Liver (tissue), 9 donors: ENCODE data around the gene NSL1. TPM values are rescaled to one million over a fixed set of nuclear protein-coding genes. Genes with fewer than 3 reads are reported as not detected.

Experiments
- DNase-seq: peaks from one replicate; pipeline ENCODE4 v3.0.0-alpha.2; 2017; ENCODE audit warnings: low spot score
- H3K27ac ChIP-seq, 2 donors: one replicate each; pipeline ENCODE4 v1.7.0; 2013; ENCODE audit warnings: inconsistent platforms in 2 of 2, low read length in 2 of 2, control low read depth in 1 of 2, low read depth in 1 of 2, mild to moderate bottlenecking in 1 of 2
- H3K27me3 ChIP-seq, 4 donors: one replicate each; pipeline versions ENCODE4 v1.6.1 to v1.7.0; 2013; ENCODE audit warnings: low read length in 3 of 4, inconsistent platforms in 1 of 4, mild to moderate bottlenecking in 1 of 4, moderate library complexity in 1 of 4; ENCODE audit not compliant: control insufficient read depth in 4 of 4, insufficient read depth in 4 of 4
- H3K36me3 ChIP-seq, 4 donors: one replicate each; pipeline versions ENCODE4 v1.6.1 to v1.7.0; 2013; ENCODE audit warnings: low read length in 3 of 4, mild to moderate bottlenecking in 3 of 4, low read depth in 1 of 4, moderate library complexity in 1 of 4; ENCODE audit not compliant: control insufficient read depth in 4 of 4, insufficient read depth in 3 of 4
- H3K4me1 ChIP-seq, 4 donors: one replicate each; pipeline versions ENCODE4 v1.6.1 to v1.7.0; 2013; ENCODE audit warnings: low read length in 3 of 4, mild to moderate bottlenecking in 3 of 4, moderate library complexity in 1 of 4; ENCODE audit not compliant: control insufficient read depth in 4 of 4, insufficient read depth in 4 of 4
- H3K4me3 ChIP-seq, 3 donors: one replicate each; pipeline versions ENCODE4 v1.6.1 to v1.7.0; 2013; ENCODE audit warnings: low read length in 3 of 3, control low read depth in 1 of 3, low read depth in 1 of 3, mild to moderate bottlenecking in 1 of 3
- H3K9ac ChIP-seq, 2 donors: one replicate each; pipeline ENCODE4 v1.7.0; 2013; ENCODE audit warnings: low read length in 2 of 2, mild to moderate bottlenecking in 2 of 2, moderate library complexity in 2 of 2, control low read depth in 1 of 2, low read depth in 1 of 2
- H3K9me3 ChIP-seq, 4 donors: one replicate each; pipeline versions ENCODE4 v1.6.1 to v1.7.0; 2013; ENCODE audit warnings: low read length in 3 of 4; ENCODE audit not compliant: control insufficient read depth in 4 of 4
- CTCF ChIP-seq: fragments of 150-350 bp; IDR thresholded peaks from 2 replicates; pipeline ENCODE4 v1.5.1; 2017; ENCODE audit warnings: improper control_type of control experiment, low read depth, low read length; ENCODE audit not compliant: missing input control
- EGR1 ChIP-seq, 2 donors: IDR thresholded peaks; 2 replicates each; pipeline ENCODE4 v1.6.1; 2016 to 2018; ENCODE audit warnings: antibody characterized with exemption in 2 of 2, low read depth in 2 of 2
- FOXA1 ChIP-seq: IDR thresholded peaks from 2 replicates; pipeline ENCODE4 v1.6.1; 2016; ENCODE audit warnings: antibody characterized with exemption
- FOXA2 ChIP-seq: IDR thresholded peaks from 2 replicates; pipeline ENCODE4 v1.6.1; 2016; ENCODE audit warnings: antibody characterized with exemption
- GABPA ChIP-seq, 2 donors: IDR thresholded peaks in 1 of 2; conservative IDR thresholded peaks in 1 of 2; 2 replicates each; pipeline ENCODE4 v1.6.1; 2016; ENCODE audit warnings: antibody characterized with exemption in 2 of 2, mild to moderate bottlenecking in 1 of 2, moderate library complexity in 1 of 2
- HNF4A ChIP-seq, 2 donors: conservative IDR thresholded peaks; 2 replicates each; pipeline ENCODE4 v1.6.1; 2016; ENCODE audit warnings: antibody characterized with exemption in 2 of 2, mild to moderate bottlenecking in 2 of 2
- HNF4G ChIP-seq: IDR thresholded peaks from 2 replicates; pipeline ENCODE4 v1.6.1; 2016; ENCODE audit warnings: antibody characterized with exemption
- JUND ChIP-seq, 2 donors: IDR thresholded peaks; 2 replicates each; pipeline ENCODE4 v1.6.1; 2016; ENCODE audit warnings: antibody characterized with exemption in 2 of 2
- NR2F2 ChIP-seq: IDR thresholded peaks from 2 replicates; pipeline ENCODE4 v1.6.1; 2016; ENCODE audit warnings: antibody characterized with exemption
- RAD21 ChIP-seq, 2 donors: IDR thresholded peaks; 2 replicates each; pipeline ENCODE4 v1.6.1; 2016; ENCODE audit warnings: antibody characterized with exemption in 2 of 2, mild to moderate bottlenecking in 2 of 2
- RXRA ChIP-seq, 2 donors: IDR thresholded peaks; 2 replicates each; pipeline ENCODE4 v1.6.1; 2017 to 2018; ENCODE audit warnings: antibody characterized with exemption in 2 of 2, mild to moderate bottlenecking in 1 of 2
- SP1 ChIP-seq: IDR thresholded peaks from 2 replicates; pipeline ENCODE4 v1.6.1; 2018; ENCODE audit warnings: antibody characterized with exemption, mild to moderate bottlenecking
- TAF1 ChIP-seq: conservative IDR thresholded peaks from 2 replicates; pipeline ENCODE4 v1.6.1; 2016; ENCODE audit warnings: antibody characterized with exemption, mild to moderate bottlenecking
- YY1 ChIP-seq: IDR thresholded peaks from 2 replicates; pipeline ENCODE4 v1.6.1; 2016; ENCODE audit warnings: antibody characterized with exemption, mild to moderate bottlenecking
- WGBS: extraction: QIAGEN DNeasy Blood & Tissue Kit; methylation state at CpG from one replicate; pipeline ENCODE4 v1.1.7; 2013; 5-methylcytosine and 5-hydroxymethylcytosine counted together
- polyA plus RNA-seq, 2 donors: library from polyadenylated mRNA; stranded (reverse) in 1 of 2; unstranded in 1 of 2; fragments of 200-250 nt in 1 of 2; fragments of >200 nt in 1 of 2; fragmentation: Nextera tagmentation in 1 of 2; extraction: Ambion mirVana in 1 of 2; gene quantifications; one replicate each; pipeline versions ENCODE4 v1.2.1 to v1.2.3, GENCODE V29; 2013 to 2015
- total RNA-seq, 2 donors: library from RNA; depleted of rRNA; stranded (reverse); fragments of >200 nt; gene quantifications; one replicate each; pipeline ENCODE4 v1.2.3, GENCODE V29; 2014
- TF ChIP-seq, protein P1 (sequence below): IDR thresholded peaks from 2 replicates; pipeline ENCODE4 v1.6.1; 2016; ENCODE audit warnings: antibody characterized with exemption
- TF ChIP-seq, protein P2 (sequence below): IDR thresholded peaks from 2 replicates; pipeline ENCODE4 v1.6.1; 2016; ENCODE audit warnings: antibody characterized with exemption
- TF ChIP-seq, protein P3 (sequence below): IDR thresholded peaks from 2 replicates; pipeline ENCODE4 v1.6.1; 2016; ENCODE audit warnings: antibody characterized with exemption
- TF ChIP-seq, protein P4 (sequence below): IDR thresholded peaks from 2 replicates; pipeline ENCODE4 v1.6.1; 2016; ENCODE audit warnings: antibody characterized with exemption, mild to moderate bottlenecking
- donor health status: healthy.
- donor health status: healthy.
- donor health status: healthy.
- donor health status: healthy.
- donor health status: healthy.

The NSL1 gene
- total and polyA plus RNA-seq, 4 donors, result 17.2 to 31.3 (median 18.7) TPM

GRCh38 chr1:212746546-212746945, 45.0 kb downstream of the NSL1 start:
- Histone ChIP-seq H3K36me3 (no peaks in the 10 kb centered on the region), H3K4me3 (no peak overlapping the region), H3K4me1 (peaks cover 0 to 8% (median 2%) of the 10 kb centered on the region in 4 donors), H3K27ac (no peak overlapping the region), H3K9ac (no peak overlapping the region), H3K27me3 (no peaks in the 10 kb centered on the region), H3K9me3 (no peaks in the 10 kb centered on the region)
- 97% methylated on average over 3 of the region's 3 CpGs for WGBS
- no peak for TF ChIP-seq JUND (IDR thresholded peaks at IDR 0.05)
- no peak for TF ChIP-seq YY1
- TF ChIP-seq HNF4G, result no peak
- TF ChIP-seq SP1, result no peak
- TF ChIP-seq, protein P1, sequence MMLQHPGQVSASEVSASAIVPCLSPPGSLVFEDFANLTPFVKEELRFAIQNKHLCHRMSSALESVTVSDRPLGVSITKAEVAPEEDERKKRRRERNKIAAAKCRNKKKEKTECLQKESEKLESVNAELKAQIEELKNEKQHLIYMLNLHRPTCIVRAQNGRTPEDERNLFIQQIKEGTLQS, result no peak
- no peak for TF ChIP-seq GABPA (IDR thresholded peaks at IDR 0.05 in 1 of 2, conservative IDR thresholded peaks at IDR 0.05 in 1 of 2)
- TF ChIP-seq, protein P2, sequence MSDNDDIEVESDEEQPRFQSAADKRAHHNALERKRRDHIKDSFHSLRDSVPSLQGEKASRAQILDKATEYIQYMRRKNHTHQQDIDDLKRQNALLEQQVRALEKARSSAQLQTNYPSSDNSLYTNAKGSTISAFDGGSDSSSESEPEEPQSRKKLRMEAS, result no peak
- TF ChIP-seq, protein P3, sequence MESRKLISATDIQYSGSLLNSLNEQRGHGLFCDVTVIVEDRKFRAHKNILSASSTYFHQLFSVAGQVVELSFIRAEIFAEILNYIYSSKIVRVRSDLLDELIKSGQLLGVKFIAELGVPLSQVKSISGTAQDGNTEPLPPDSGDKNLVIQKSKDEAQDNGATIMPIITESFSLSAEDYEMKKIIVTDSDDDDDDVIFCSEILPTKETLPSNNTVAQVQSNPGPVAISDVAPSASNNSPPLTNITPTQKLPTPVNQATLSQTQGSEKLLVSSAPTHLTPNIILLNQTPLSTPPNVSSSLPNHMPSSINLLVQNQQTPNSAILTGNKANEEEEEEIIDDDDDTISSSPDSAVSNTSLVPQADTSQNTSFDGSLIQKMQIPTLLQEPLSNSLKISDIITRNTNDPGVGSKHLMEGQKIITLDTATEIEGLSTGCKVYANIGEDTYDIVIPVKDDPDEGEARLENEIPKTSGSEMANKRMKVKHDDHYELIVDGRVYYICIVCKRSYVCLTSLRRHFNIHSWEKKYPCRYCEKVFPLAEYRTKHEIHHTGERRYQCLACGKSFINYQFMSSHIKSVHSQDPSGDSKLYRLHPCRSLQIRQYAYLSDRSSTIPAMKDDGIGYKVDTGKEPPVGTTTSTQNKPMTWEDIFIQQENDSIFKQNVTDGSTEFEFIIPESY, result no peak
- no peak for TF ChIP-seq FOXA1
- TF ChIP-seq HNF4A (conservative IDR thresholded peaks at IDR 0.05), result no peak
- TF ChIP-seq FOXA2, result no peak
- no peak for TF ChIP-seq NR2F2
- no peak for TF ChIP-seq CTCF
- no peak for TF ChIP-seq TAF1
- TF ChIP-seq, protein P4, sequence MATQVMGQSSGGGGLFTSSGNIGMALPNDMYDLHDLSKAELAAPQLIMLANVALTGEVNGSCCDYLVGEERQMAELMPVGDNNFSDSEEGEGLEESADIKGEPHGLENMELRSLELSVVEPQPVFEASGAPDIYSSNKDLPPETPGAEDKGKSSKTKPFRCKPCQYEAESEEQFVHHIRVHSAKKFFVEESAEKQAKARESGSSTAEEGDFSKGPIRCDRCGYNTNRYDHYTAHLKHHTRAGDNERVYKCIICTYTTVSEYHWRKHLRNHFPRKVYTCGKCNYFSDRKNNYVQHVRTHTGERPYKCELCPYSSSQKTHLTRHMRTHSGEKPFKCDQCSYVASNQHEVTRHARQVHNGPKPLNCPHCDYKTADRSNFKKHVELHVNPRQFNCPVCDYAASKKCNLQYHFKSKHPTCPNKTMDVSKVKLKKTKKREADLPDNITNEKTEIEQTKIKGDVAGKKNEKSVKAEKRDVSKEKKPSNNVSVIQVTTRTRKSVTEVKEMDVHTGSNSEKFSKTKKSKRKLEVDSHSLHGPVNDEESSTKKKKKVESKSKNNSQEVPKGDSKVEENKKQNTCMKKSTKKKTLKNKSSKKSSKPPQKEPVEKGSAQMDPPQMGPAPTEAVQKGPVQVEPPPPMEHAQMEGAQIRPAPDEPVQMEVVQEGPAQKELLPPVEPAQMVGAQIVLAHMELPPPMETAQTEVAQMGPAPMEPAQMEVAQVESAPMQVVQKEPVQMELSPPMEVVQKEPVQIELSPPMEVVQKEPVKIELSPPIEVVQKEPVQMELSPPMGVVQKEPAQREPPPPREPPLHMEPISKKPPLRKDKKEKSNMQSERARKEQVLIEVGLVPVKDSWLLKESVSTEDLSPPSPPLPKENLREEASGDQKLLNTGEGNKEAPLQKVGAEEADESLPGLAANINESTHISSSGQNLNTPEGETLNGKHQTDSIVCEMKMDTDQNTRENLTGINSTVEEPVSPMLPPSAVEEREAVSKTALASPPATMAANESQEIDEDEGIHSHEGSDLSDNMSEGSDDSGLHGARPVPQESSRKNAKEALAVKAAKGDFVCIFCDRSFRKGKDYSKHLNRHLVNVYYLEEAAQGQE, result no peak
- no peak for TF ChIP-seq RAD21 (IDR thresholded peaks at IDR 0.05)
- no peak for TF ChIP-seq EGR1 (IDR thresholded peaks at IDR 0.05; ENCODE audit: low read depth in 2 of 2)
- no peak for TF ChIP-seq RXRA (IDR thresholded peaks at IDR 0.05)
- no peak for DNase-seq
